Umbilical cord (tissue), 2 donors: ENCODE measurements around the gene SCN2B. TPM values are rescaled to one million over a fixed set of nuclear protein-coding genes. Genes with fewer than 3 reads are reported as not detected.

Source experiments
- DNase-seq: peaks from one replicate; pipeline ENCODE4 v3.0.0-alpha.2; 2015; ENCODE audit warnings: low spot score
- total RNA-seq: library from RNA; depleted of rRNA; stranded (reverse); fragments of >200 nt; gene quantifications from one replicate; pipeline ENCODE4 v1.2.3, GENCODE V29; 2014; ENCODE audit warnings: low replicate concordance; ENCODE audit not compliant: insufficient read depth

SCN2B gene
- total RNA-seq, 1 donor from 2014 or later: 4.6 TPM

DNA sequence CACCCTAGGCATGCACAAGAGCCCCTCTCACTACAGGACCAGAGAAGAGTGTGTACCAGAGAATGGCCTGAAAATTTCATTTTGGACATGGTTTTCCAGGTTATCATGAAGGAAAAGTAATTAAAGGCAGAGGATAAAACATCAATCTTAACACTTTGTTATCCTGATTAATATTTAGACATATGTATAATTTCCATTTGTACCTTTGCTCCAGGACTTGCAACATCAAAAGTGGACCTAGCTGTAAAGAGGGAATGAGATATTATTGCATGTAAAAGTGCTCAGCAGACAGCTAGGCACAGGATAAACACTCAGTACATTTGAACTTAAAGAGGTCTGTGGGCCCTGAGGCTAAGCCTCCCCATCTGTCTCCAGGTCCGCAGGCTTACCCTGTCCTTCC lies 21.8 kb downstream of the SCN2B start:
- DNase-seq: no peak

DNA sequence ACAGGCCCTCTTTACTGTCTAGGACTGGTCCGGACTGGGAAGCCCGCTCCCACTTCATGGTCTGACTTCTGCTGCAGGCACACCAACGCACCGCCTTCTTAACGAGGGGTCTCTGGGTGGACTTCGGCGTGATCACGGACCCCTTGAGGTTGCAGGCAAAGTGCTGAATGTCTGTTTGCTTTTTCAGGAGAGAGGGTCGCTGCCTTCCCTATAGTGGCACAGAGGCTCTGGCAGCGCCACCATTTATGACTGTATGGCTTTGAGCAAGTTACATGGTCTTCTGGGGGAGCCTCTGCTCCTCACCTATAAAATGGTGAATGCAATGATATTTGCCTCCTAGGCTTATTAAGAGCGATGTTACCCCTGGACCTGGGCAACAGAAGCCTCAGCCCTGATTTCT lies 22.5 kb downstream of the SCN2B start:
- no peak for DNase-seq

DNA sequence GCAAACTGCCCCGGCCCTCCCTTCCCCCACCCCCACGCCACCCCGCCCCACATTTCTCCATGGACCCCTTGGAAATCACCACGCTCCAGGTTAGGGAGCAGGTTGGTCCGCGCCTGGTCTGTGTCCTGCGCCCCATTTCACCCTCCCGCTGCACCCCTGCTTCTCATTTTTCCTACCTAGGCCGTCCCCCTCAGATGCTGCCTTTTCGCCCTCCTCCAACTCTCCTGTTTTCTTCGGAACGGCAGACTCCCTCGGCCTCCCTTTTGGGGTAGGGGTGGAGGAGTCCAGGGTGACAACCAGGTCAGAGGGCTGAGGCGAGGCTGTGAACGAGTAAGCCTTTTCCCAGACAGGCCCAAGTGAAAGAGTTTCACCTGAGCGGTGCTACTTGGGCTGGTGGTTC lies 22.9 kb downstream of the SCN2B start:
- no peak for DNase-seq

DNA sequence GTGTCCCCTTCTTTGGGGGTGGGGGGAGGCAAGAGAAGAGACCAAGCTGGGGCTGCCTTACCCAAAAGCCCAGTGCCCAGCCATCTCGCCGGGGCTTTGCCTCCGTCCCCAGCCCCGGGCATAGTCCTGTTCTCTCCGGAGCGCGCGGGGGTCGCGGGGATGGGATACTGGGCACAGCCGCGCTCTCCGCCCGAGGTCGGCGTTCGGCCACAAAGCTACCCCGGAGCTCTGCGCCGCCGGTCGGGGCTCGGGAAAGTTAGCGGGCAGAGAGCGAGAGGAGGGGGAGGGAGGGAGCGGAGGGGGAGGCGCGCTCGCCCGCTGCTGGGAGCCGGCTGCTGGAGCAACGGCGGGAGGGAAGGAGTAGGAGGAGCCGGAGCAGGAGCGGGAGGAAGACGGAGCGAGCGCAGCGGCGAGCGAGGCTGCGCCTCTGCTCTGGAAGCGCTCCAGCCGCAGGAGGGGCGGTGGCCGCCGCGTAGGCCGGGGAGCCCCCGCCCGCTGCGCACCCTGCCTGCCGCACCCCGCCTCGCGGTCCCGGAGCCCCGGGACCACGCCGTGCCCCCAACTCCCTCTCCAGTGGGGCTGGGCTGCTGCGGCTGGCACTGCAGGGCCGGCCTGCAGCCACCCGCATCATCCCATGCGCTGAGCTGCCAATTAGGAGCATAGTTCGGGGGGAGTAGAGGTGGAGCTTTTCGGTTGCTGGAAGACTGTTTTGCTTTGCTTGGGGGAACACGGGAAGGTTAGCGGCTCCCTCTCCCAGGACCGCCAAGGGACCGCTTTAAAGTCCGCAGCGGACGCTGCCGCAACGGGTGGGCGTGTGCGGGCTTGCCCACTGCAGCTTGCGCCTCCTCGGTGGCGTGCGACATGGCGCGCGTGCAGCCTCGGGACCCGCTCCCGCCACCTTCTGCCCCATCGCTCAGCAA lies 23.6 kb downstream of the SCN2B start, which contains the start of gene SCN4B:
SCN4B (minus strand) TSS at position 272 of the 920 bp plus-strand sequence; CDS start at position 122, 150 bp downstream.
- DNase-seq: peak; percentile 83

DNA sequence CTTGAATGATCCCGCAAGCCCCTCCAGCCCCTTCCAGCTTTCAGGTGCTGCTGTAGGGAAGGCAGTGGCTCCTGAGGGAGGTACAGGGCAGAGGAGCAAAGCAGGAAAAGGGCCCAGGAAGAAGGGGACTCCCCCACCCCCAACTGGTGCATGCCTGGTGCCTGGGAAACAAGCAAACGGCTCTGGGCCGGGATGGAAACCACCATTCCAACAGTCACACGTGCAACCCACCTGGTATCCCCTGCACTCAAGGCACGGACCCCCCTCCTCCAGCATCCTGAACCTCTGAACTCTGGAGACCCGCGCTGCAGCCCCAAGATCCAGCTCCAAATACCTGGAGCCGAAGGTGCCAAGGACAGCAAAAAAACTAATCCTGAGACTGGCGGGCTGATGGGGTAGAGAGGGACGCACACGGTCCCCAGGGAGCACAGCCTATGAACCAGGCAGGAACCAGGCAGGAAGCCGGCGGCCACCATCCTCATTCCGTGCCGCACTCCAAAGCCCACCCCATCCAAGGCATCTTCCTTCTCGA lies 24.4 kb downstream of the SCN2B start:
- no peak for DNase-seq

DNA sequence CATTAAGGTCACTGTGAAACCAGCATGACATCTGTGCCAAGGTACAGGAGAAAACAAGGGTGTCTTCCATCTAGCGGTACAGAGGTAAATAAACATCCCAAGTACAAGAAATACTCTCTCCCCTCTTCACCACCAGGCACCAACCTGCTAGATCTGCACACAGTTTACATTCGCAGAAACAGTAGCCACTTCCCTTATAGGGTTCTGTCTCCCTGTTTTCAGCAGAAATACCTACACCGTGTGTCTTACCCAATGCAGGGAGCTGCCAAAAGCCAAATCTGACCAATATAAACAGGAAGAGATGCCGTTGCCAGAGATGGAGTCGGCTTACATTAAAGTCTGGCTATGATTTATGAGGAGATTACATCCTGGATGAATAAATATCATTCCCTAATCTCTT lies 25.0 kb downstream of the SCN2B start:
- DNase-seq: no peak

DNA sequence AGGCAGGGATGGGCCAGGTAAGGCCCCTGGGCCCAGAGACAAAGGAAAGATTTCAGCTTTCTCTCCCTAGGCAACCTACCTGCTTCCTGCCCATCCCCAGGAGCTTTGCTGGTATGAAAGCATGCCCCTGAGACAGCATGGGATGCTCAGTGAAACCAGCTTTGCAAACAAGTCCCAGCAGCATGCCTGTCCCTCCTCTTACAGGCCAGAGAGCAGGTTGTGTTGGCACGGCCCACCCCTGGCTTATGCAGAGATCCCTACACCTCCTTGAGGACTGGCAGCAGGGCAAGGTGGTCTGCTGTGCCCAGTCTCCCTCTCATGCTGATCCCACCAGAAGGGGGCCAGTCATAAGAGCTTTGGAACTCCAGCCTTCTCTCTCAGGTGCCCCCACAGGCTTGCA lies 26.9 kb downstream of the SCN2B start:
- no peak for DNase-seq

DNA sequence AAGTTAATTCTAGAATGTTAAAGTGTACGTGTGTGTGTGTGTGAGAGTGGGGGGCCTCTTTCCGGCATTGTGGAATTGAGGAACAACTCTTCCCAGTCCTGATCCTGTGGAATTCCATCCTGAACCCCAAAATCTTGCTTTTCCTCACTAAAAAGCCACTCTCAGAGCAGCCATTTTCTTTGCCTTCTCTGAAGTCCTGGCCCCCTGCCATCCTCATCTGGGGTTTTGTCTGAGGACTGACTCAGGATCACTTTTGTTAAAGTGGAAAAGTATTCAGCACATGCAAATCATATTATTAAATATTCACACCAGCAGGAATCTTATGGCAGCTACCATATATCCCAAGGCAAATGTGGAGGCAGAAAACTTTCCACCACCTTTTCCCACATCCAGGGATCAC lies 27.6 kb downstream of the SCN2B start:
- DNase-seq: no peak

DNA sequence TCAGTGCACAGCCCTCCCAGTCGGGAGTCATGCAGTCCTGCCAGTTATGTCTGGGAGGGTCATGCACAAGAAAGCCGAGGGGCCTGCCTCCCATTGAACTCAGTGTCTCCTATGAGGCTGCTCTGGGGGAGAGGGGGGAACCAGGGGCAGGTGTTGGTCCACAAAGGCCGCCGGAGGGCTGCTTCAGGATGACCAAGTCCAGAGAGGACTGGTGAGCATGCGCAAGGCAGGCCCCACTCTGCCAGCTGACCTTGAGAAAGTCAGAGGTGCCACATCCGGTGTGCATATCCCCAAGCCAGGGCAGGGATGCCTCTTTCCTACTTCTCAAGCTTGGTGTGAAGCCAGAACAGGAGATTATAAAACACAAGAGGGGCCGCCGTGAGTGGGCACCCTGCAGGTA lies 28.2 kb downstream of the SCN2B start:
- no peak for DNase-seq

DNA sequence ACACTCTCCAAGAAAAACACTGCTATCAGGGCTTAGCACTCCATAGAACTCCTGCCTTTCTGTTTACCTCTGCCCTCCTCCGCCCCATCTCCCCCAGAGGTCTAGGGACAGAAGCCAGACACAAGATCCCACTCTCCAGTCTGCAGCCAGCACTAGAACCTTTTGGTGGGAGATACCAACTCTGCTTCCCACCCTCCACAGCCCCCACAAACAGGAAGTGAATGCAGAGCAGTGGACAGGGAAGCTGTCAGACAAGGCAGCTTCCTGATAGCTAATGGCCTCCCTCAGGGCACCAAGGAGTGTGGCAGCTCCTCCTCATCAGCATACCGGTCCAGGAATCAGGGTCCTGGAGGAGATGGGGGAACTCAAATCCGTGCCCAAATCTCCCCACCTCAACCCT lies 28.9 kb downstream of the SCN2B start:
- DNase-seq: no peak

DNA sequence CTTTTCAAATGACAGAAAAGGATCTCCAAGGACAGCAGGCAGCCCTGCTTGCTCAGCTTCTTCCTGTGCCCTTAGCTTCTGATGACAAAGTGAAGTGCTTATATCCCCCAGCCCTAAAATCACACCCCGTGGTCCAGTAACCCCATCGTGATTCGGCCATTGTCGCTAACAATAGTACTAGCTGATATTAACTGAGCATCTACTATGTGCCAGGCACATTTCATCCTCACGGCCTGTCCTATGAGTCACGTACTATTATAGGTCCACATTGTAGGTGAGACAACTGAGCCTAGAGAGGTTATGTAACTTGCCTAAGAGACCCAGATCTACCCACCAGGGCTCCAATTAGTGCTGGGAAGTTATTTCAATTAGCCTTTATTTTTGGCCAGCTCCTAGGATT lies 29.9 kb downstream of the SCN2B start:
- no peak for DNase-seq

DNA sequence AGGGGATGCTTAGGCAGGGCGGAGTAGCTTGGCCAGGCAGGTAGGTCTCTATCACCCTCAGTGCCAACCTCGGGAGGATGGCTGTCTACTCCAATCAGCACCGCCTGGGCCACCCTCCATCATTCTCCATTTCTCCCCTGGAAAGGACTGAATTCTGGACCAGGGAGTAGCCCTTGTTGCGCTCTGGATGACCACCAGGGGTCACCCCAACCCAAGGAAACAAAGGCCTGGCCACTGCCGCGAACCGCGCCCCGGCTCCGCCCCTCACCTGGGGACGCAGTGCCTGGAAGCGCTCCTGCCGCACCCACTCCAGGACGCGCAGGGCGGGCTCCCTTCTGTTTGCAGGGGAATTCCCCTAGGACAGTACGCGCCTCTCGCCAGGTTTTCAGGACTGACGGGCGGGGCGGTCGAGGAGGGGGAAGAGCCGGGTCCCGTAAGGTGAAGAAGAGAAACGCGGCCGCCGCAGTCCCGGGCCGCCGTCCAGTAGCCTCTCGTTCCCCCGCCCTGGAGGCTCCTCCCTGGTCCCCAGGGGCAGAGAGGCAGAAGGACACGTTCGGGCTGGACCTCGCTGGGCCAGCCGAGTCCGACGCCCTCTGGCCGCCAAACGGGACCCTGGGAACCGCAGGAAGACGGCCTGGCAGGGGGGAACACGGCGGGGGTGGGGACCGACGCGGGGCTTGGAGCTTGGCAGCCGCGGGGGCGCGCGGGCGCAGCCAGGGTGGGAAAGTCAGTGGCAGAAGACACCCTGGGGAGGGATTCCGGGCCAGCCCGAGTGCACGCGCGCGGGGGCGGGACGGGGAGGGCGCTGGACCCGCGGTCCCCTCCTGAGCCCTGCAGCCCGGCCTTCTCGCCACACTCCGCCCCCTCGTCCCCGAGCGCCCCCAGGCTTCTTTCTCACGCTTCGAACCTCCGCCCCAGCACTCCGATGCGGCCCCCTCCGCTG lies 30.9 kb downstream of the SCN2B start:
- peak; percentile 78 for DNase-seq

DNA sequence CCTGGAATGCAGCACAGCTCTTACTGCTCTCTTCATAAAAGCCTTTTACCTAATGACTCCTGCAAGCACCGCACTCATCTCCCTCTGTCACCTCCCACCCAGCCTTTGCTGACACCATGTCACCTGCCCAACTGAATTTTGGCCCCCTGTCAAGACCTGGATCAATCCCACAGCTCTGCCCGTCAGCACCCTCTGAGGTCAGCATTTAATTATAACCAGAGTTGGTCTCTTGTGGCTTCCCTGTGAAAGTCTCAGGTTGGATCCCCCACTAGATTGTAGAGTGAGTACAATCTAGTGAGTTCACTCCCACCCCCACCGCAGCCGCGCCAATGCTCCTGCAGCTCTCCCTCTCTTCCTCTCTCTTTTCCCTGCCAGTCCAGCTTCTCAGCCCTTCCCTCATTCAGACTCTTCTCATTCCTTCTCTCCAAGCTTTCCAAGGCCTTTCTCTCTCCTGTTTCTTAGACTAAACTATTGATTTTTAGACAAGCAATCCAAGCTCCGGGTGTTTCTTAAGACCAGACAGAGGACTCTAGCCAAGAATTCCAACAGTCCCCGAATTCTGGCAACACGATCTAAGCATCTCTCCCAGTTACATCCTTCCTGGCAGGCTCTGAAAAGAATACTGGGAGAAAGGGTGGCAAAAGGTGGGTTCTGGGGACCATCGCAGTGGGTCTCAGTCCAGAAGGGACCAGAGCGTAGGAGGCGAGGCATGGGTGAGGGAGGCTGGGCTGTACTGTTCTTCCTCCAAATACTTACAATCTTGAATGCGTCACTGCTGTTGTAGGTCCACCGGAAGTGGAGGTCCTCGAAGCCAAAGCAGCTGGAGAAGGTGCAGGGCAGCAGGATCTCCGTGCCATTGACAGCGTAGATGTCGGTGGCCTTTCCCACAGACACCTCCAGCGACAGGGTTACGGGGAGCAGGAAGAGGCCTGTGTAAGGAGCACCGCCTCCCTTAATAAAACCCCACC lies 31.9 kb downstream of the SCN2B start:
- DNase-seq: no peak

DNA sequence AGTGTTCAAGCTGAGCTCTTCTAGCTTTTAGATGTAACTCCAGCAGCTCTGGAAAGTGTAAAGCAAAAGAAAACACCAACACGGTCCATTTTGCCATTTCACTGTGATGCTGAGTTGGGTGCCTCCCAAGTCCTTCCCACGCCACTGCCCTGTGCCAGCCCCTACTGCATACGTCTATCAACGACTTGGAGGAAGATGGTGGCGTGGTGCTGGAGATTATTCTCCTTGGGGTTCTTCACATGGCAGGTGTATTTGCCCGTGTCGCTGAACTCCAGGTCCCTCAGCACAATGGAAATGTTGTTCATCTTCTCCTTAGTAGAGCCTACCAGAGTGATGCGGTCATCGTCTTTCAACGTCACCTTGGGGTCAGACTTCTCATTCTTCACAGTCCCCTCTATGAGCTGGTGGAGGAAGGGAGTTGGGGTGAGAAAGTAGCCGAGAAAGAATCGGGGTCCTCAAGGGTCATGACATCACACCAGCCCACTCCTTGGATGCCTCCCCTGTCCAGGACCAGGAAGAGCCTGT lies 32.7 kb downstream of the SCN2B start:
- DNase-seq: no peak

DNA sequence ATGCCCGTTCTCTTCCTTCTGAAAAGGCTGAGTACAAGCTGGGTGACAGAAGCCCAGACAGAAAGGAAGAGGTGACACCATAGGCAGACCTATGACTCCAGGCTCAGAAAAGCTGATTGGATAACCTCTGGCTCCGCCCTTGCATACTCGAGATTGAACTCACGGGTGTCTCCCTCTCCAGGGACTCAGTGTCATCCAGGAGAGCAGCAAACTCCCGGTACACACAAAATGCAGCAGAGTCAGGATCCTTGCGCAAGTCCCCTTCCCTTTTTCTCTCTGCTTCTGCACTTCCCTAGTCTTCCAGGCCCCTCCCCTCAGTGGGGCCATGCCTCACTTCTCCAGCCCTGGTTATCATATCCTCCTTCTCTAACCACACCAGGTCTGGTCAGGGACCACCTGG lies 33.6 kb downstream of the SCN2B start:
- no peak for DNase-seq

DNA sequence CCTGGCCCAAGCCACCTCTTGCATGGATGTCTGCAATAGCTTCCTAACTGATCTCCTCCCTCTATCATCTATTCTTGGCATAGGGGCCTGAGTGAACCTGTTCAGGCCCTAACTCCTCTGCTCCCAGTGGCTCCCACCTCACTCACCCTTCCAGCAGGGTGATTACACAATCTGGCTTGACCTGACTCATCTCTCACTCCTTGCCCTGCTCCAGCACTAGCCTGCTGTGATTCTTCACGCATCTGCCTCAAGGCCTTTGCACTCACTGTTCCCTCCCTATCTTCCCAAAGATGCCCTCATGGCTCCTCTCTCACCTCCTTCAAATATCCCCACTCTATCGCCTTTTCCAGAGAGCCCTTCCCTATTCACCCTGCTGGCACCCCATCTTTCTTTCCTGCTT lies 34.4 kb downstream of the SCN2B start:
- no peak for DNase-seq

DNA sequence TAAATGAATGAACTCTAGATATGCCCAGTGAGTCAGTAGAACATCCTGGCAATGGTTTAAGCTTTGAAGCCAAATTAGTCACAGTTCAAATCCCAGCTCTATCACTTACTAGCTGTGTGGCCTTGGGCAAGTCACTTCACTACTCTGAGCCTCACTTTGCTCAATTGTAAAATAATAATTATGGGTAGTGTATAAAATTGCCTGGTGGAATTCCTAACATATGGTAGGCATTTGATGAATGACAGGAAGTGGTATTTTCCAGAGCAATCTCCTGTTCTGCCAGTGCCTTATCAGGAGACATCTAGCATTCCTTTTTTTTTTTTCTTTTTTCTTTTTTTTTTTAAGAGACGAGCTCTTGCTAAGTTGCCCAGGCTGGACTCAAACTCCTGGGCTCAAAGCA lies 36.9 kb downstream of the SCN2B start:
- peak; percentile 25 for DNase-seq

DNA sequence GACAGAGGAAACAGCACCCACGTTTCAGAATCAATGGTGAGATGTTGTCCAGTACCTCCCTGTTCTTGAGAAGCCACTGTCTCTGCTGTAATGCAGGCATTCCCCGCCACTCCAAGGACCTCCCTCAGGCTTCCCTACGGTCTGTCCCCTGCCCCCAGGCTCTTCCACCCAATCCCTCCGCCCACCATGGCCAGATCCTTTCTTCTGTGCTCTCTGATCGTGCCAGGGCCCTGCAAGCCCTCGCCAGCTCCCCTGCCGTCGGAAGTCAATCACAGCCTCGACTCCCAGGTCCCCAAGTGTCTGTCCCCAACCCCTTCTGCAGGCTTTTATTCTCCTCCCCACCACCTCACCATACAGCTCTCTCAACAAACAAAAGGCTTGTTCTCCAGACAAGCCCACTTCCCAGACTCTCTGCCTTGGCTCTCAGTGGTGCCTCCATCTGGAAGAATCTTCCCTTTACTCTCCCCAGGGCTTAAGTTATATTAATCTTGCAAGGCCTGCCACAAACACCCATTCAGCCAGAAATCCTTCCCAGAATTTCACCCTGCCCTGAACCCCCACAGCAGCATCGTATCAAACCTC lies 37.5 kb downstream of the SCN2B start:
- DNase-seq: no peak

DNA sequence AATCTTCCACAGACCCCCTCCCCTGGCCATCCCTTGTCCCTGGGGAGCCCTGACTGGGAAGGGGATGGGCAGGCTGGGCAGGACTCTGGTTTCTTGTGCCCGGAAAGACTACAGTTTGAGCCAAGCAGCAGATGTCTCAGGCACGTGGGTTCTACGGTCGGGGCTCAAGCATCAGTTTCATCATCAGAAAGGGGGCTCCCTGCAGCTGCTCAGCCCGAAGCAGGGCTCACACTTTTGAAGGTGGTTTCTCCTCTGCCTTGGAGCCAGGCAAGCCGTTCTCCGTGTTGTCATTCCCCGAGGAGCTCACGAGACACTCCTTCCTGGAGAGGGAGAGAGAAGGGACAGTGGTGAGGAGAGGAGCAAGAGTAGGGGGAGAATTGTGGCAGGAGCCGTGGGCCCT lies 39.6 kb downstream of the SCN2B start:
- no peak for DNase-seq

DNA sequence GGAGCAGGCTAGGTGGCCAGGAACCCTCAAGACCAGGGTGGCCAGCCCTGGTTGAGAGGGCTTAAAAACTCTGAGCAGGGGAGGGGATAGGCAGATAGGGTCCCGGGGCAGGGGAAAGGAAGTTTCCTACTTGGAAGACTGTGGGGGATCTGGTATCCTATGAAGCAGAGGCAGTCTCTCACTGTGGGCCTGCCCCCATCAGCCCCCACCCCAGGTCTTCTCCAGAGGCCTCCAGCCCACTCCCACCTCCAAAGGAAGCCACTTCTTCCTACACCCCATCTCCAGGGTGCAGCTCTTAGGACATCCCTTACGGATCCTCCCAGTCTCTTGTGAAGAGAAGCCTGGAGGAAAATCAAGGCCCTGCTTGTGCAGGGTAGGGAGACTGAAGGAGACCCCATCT lies 40.1 kb downstream of the SCN2B start:
- no peak for DNase-seq
